Muscle layer of duodenum (tissue), 2 donors: Measurements from ENCODE around the gene C2orf92.

ENCODE experiments used
- H3K27ac ChIP-seq: one replicate; pipeline ENCODE4 v1.7.0; 2013; ENCODE audit warnings: mild to moderate bottlenecking, low read length
- H3K27me3 ChIP-seq: one replicate; pipeline ENCODE4 v1.7.0; 2013; ENCODE audit warnings: low read depth, mild to moderate bottlenecking, control low read depth, low read length
- H3K36me3 ChIP-seq, 2 donors: one replicate each; pipeline ENCODE4 v1.7.0; 2013; ENCODE audit warnings: low read length in 2 of 2, control low read depth in 1 of 2, mild to moderate bottlenecking in 1 of 2; ENCODE audit not compliant: insufficient read depth in 2 of 2, control insufficient read depth in 1 of 2
- H3K4me1 ChIP-seq, 2 donors: one replicate each; pipeline ENCODE4 v1.7.0; 2013; ENCODE audit warnings: low read length in 2 of 2, mild to moderate bottlenecking in 2 of 2, control low read depth in 1 of 2, moderate library complexity in 1 of 2; ENCODE audit not compliant: insufficient read depth in 2 of 2, control insufficient read depth in 1 of 2
- H3K4me3 ChIP-seq, 2 donors: one replicate each; pipeline ENCODE4 v1.7.0; 2013; ENCODE audit warnings: low read length in 2 of 2, low read depth in 1 of 2, mild to moderate bottlenecking in 1 of 2
- H3K9me3 ChIP-seq, 2 donors: one replicate each; pipeline ENCODE4 v1.7.0; 2013; ENCODE audit warnings: low read length in 2 of 2, control low read depth in 1 of 2, mild to moderate bottlenecking in 1 of 2; ENCODE audit not compliant: control insufficient read depth in 1 of 2
- donor health status: healthy.

C2orf92 gene

DNA sequence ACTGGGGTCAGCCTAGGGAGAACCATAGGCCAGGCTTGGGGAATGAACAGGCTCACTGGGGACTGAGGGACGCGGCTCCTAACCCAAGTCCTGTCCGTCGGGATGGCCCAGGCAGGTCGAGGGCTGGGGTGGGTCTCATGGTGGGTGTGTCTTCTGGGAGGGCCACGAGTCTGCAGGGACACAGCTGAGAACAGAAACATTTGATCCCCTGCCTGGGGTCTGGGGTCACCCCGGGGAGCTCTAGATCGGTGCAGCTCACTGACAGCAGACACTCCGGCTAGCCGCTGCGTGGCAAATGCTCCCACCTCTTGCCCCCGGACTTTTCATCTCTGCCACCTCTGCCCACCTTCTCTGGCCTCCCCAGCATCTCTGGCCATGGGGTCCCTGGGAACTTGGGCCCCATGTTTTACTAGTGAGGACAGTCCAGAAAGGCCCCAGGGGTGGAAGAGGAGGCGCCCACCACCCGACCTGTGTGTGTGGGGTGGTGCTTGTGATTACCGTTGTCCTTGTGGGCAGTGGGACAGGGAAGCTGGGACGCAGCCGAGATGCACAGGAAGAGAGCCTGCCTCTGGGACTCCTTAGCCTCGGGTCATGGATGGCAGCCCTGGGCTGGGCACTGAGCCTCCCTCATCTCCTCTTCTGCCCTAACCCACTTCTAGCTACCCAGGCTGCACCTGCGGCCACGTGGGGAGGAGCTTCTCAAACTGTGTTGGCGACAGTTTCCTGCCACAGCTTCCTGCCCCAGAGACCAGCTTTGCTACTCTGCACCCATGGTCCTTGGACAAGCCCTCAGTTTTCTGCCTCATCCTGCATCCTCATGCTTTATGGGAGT, 48.8 kb downstream of the C2orf92 start:
- H3K27me3 ChIP-seq: peaks cover 4% of the 10 kb centered on the region
- no peaks in the 10 kb centered on the region for H3K36me3 ChIP-seq
- no peak overlapping the region for H3K4me3 ChIP-seq
- no peaks in the 10 kb centered on the region for H3K4me1 ChIP-seq
- H3K9me3 ChIP-seq: no peaks in the 10 kb centered on the region
- H3K27ac ChIP-seq: no peak overlapping the region

GRCh38 chr2:97718942-97719341, 49.4 kb downstream of the C2orf92 start:
- no peak overlapping the region for H3K27ac ChIP-seq
- H3K9me3 ChIP-seq: no peaks in the 10 kb centered on the region
- no peaks in the 10 kb centered on the region for H3K36me3 ChIP-seq
- no peaks in the 10 kb centered on the region for H3K4me1 ChIP-seq
- H3K27me3 ChIP-seq: peaks cover 4% of the 10 kb centered on the region
- H3K4me3 ChIP-seq: no peak overlapping the region

DNA sequence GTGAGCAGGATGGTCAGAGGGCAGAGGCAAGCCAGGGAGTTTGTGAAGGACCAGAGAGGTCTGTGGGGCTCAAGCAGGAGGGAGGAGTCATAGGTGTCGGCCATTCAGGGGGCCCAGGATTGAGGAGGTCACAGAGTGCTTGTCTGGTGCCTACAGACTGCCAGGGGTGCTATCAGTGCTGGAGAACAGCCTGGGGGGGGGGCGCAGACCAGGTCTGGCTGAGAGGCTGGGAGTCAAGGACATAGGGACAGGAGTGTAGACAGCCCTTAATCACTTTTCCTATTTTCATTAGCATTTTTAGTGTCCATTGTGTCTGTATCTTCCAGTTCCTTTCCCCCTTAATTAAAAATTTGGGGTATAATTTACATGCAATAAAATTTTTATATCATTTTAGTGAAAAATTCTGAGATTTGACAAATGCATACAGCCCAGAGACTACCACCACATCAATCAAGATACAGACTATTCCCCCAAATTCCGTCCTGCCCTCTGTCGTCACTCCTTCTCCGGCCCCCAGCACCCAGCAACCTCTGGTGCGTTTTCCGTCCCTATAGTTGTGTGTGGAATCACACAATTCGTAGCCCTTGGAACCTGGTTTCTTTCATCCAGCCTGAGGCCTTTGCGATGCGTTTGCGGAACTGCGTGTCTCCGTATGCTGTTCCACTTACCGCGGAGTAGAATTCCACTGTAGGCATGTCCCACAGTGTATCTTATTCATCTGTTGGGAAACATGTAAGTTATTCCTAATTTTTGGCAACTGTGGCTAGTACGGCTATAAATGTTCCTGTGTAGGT, 50.0 kb downstream of the C2orf92 start:
- Histone ChIP-seq H3K4me3 (no peak overlapping the region), H3K27ac (no peak overlapping the region), H3K36me3 (no peaks in the 10 kb centered on the region), H3K4me1 (no peaks in the 10 kb centered on the region), H3K9me3 (no peaks in the 10 kb centered on the region), H3K27me3 (peaks cover 4% of the 10 kb centered on the region)

GRCh38 chr2:97720746-97721145, 51.2 kb downstream of the C2orf92 start:
- Histone ChIP-seq H3K4me3 (no peak overlapping the region), H3K27me3 (peaks cover 4% of the 10 kb centered on the region)

GRCh38 chr2:97722227-97722626, 52.7 kb downstream of the C2orf92 start:
- Histone ChIP-seq H3K36me3 (no peaks in the 10 kb centered on the region), H3K27me3 (peaks cover 4% of the 10 kb centered on the region), H3K9me3 (no peaks in the 10 kb centered on the region), H3K27ac (no peak overlapping the region), H3K4me1 (no peaks in the 10 kb centered on the region), H3K4me3 (no peak overlapping the region)

More at GRCh38 chr2:97720746-97721145, 51.2 kb downstream of the C2orf92 start:
- H3K4me1 ChIP-seq: no peaks in the 10 kb centered on the region
- H3K27ac ChIP-seq: no peak overlapping the region
- no peaks in the 10 kb centered on the region for H3K9me3 ChIP-seq
- no peaks in the 10 kb centered on the region for H3K36me3 ChIP-seq

- Histone ChIP-seq H3K36me3 (no peaks in the 10 kb centered on the region), H3K9me3 (no peaks in the 10 kb centered on the region), H3K4me3 (no peak overlapping the region), H3K4me1 (peaks cover 0 to 4% of the 10 kb centered on the region in 2 donors), H3K27me3 (peaks cover 4% of the 10 kb centered on the region), H3K27ac (no peak overlapping the region)
These were observed 53.9 kb downstream of the C2orf92 start for GRCh38 chr2:97723156-97724072.

DNA sequence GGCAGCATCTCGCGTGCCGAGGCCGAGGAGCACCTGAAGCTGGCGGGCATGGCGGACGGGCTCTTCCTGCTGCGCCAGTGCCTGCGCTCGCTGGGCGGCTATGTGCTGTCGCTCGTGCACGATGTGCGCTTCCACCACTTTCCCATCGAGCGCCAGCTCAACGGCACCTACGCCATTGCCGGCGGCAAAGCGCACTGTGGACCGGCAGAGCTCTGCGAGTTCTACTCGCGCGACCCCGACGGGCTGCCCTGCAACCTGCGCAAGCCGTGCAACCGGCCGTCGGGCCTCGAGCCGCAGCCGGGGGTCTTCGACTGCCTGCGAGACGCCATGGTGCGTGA, 54.5 kb downstream of the C2orf92 start:
- no peak overlapping the region for H3K27ac ChIP-seq
- no peaks in the 10 kb centered on the region for H3K9me3 ChIP-seq
- no peaks in the 10 kb centered on the region for H3K36me3 ChIP-seq
- H3K4me3 ChIP-seq: no peak overlapping the region
- H3K4me1 ChIP-seq: peaks cover 0 to 4% of the 10 kb centered on the region in 2 donors
- peaks cover 4% of the 10 kb centered on the region for H3K27me3 ChIP-seq

- no peaks in the 10 kb centered on the region for H3K9me3 ChIP-seq
- H3K36me3 ChIP-seq: no peaks in the 10 kb centered on the region
- H3K27ac ChIP-seq: no peak overlapping the region
- no peak overlapping the region for H3K4me3 ChIP-seq
- peaks cover 4% of the 10 kb centered on the region for H3K27me3 ChIP-seq
- H3K4me1 ChIP-seq: peaks cover 0 to 4% of the 10 kb centered on the region in 2 donors
These were observed 55.0 kb downstream of the C2orf92 start for GRCh38 chr2:97724501-97724900.

DNA sequence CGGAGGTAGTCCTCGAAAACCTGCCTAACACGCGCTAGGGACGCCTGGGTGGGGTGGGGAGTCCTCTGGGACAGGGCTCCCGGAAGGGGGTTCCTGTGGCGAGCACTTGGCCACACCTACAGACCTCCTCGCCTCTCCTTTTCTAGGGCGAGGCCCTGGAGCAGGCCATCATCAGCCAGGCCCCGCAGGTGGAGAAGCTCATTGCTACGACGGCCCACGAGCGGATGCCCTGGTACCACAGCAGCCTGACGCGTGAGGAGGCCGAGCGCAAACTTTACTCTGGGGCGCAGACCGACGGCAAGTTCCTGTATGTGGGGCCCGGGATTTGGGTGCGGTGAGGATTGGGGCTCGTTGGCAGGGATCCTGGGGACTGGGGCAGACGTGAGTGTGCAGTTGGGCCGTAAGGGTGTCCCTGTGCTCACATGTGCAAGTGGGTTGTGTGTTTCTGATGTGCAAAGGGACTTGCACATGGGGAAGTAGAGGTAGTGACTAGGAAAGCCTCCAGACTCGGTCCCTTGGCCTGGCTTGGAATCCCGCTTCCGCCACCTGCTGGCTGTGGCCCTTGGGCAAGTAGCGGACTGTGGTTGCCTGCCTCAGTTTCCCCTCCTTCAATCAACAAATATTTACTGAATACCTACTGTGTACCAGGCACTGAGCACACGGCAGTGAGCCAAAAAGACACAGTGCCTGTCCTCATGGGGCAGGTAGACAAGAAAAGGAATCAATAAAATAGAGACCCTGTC, 55.6 kb downstream of the C2orf92 start:
- no peaks in the 10 kb centered on the region for H3K36me3 ChIP-seq
- no peak overlapping the region for H3K4me3 ChIP-seq
- H3K27ac ChIP-seq: no peak overlapping the region
- H3K9me3 ChIP-seq: peaks cover 0 to 4% of the 10 kb centered on the region in 2 donors
- H3K27me3 ChIP-seq: peaks cover 4% of the 10 kb centered on the region
- peaks cover 0 to 4% of the 10 kb centered on the region in 2 donors for H3K4me1 ChIP-seq

- H3K27ac ChIP-seq: no peak overlapping the region
- peaks cover 4% of the 10 kb centered on the region for H3K27me3 ChIP-seq
- no peaks in the 10 kb centered on the region for H3K36me3 ChIP-seq
- no peak overlapping the region for H3K4me3 ChIP-seq
- H3K4me1 ChIP-seq: peaks cover 0 to 4% of the 10 kb centered on the region in 2 donors
- H3K9me3 ChIP-seq: peaks cover 0 to 9% of the 10 kb centered on the region in 2 donors
These were observed 57.0 kb downstream of the C2orf92 start for GRCh38 chr2:97726261-97727064.
